Measurements from ENCODE around the gene ERGIC2. TPM values are rescaled to one million over a fixed set of nuclear protein-coding genes. Genes with fewer than 3 reads are reported as not detected.
"Not testable (repeated sequence)": the region's sequence is repeated elsewhere in the genome, so short reads cannot be mapped to it uniquely, and the experiment has no call there.

The ERGIC2 gene
- total RNA-seq, 1 donor from 2014 or later = 47.3 TPM

- DNase-seq = no peak
Observed at GRCh38 chr12:29291226-29291625, 89.7 kb downstream of the ERGIC2 start.

GRCh38 chr12:29290475-29290874 lies 90.5 kb downstream of the ERGIC2 start:
- not testable (repeated sequence) for DNase-seq

- no peak for DNase-seq
Observed at GRCh38 chr12:29288031-29288430, 92.9 kb downstream of the ERGIC2 start.

GRCh38 chr12:29287622-29288021 lies 93.3 kb downstream of the ERGIC2 start:
- DNase-seq = no peak

Other genes starting within 250 kb of the ERGIC2 start
- gene FAR2, start 231.9 kb downstream of the ERGIC2 start, total RNA-seq = 30.7 TPM
- 0.30 TPM for gene OVCH1, start 116.5 kb upstream of the ERGIC2 start, total RNA-seq